ENCODE measurements around the gene SCARB1.

DNA sequence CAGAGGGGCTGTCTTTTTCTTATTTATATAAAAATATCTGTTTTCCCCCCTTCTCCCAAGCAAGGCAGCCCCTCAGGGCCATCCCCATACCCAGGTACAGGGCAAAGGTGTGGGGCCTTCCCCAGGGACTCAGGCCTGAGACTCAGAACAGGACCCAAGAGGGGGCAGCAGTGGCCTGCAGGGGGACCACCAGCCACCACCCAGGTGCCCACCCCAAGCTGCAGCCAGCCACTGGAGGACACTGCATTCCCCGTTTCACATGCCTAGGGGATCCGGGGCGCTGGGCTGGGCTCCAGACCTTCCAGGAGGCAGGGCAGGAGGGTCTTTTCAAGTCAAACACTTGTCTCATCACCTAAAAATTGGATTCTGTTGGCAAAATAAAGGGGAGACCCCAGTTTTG is 83.3 kb downstream of the SCARB1 start:
- TF ChIP-seq ZFP3 (CRISPR knock-in tag; IDR thresholded peaks at IDR 0.05) (no peak), ARNTL (CRISPR knock-in tag; IDR thresholded peaks at IDR 0.05; ENCODE audit: borderline replicate concordance, low read depth) (no peak), PATZ1 (CRISPR knock-in tag; IDR thresholded peaks at IDR 0.05; ENCODE audit: borderline replicate concordance) (no peak), ZNF70 (CRISPR knock-in tag; IDR thresholded peaks at IDR 0.05) (no peak)
